GM21723 (cell line): ENCODE results near the gene SP100.

Experiments
- ATAC-seq: cut with Tn5 transposase; IDR thresholded peaks from one replicate; pipeline ENCODE4 v1.9.1; 2021; ENCODE audit warnings: mild to moderate bottlenecking, moderate library complexity; ENCODE audit not compliant: unreplicated experiment

The SP100 gene

DNA sequence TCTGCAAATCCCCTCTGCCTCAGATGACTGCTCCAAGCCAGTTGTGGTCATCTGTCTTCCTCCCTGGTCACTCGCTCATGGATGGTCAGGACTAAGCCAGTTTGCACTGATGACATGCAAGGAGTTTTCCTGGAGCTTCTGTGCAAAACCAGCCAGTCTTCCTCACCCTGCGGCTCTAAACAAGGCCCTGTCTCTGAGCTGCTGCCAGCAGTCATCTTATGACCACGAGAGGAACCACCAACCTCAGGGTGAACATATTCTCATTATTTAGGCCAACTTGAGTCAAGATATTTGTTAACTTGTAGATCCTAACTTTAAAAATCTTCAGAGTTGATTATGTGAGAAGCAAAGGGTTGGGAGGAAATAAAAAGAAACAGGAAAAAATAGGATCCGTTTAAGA lies 176.8 kb downstream of the SP100 start:
- no peak for ATAC-seq
